K562 (cell line): Measurements from ENCODE around the gene FMC1. TPM values are rescaled to one million over a fixed set of nuclear protein-coding genes. Genes with fewer than 3 reads are reported as not detected.

Experiments
- CREB1 ChIP-seq, 2 experiments: sonication (generic) in 1 of 2; formaldehyde crosslinking in 1 of 2; IDR thresholded peaks; 2 replicates each; pipeline versions ENCODE4 v1.6.1 to v1.8.0; 2012 to 2022; ENCODE audit warnings: inconsistent platforms in 1 of 2, mild to moderate bottlenecking in 1 of 2, missing genetic modification reagents in 1 of 2, moderate library complexity in 1 of 2
- E4F1 ChIP-seq: fragments of 250-450 bp; sonication (Bioruptor Pico); IDR thresholded peaks from 2 replicates; pipeline ENCODE4 v1.5.0; 2021; ENCODE audit warnings: mild to moderate bottlenecking, borderline replicate concordance
- FOXM1 ChIP-seq, 2 experiments: fragments of 450-650 bp in 1 of 2; sonication (generic) in 1 of 2; formaldehyde crosslinking in 1 of 2; IDR thresholded peaks; 2 replicates each; pipeline versions ENCODE4 v1.6.1 to v1.9.0; 2017 to 2022; ENCODE audit warnings: low read depth in 2 of 2, mild to moderate bottlenecking in 2 of 2, missing genetic modification reagents in 1 of 2, moderate library complexity in 1 of 2
- NCOR1 ChIP-seq: fragments of 450-650 bp; IDR thresholded peaks from 2 replicates; pipeline ENCODE4 v1.6.1; 2016; ENCODE audit warnings: mild to moderate bottlenecking, moderate library complexity
- RBM25 ChIP-seq: fragments of 200-400 bp; formaldehyde crosslinking; IDR thresholded peaks from 2 replicates; pipeline ENCODE4 v1.6.1; 2018; ENCODE audit warnings: low read length, low read depth, moderate library complexity; ENCODE audit not compliant: severe bottlenecking
- ZBTB1 ChIP-seq: sonication (generic); formaldehyde crosslinking; IDR thresholded peaks from 2 replicates; pipeline ENCODE4 v1.8.1; 2023; ENCODE audit warnings: missing genetic modification reagents, low read depth, mild to moderate bottlenecking, borderline replicate concordance
- ZNF75A ChIP-seq: fragments of 450-650 bp; formaldehyde crosslinking; IDR thresholded peaks from 2 replicates; pipeline ENCODE4 v1.4.0; 2020; ENCODE audit warnings: mild to moderate bottlenecking
- polyA plus RNA-seq, 8 experiments: library from polyadenylated mRNA; depleted of rRNA in 4 of 8; stranded (reverse) in 5 of 8; unstranded in 3 of 8; fragments of >200 nt; fragmentation: Nextera tagmentation in 2 of 8; fragmentation: Illumina TruSeq in 1 of 8; extraction: Ambion mirVana in 2 of 8; extraction: Trizol in 1 of 8; gene quantifications; 2 replicates each; pipeline versions ENCODE4 v1.2.1 to v1.2.3, GENCODE V29; 2011 to 2014; ENCODE audit warnings: inconsistent platforms in 1 of 8, missing spikeins in 1 of 8
- total RNA-seq, 7 experiments: library from RNA; depleted of rRNA in 6 of 7; stranded (reverse); fragments of >200 nt in 6 of 7; fragmentation: Illumina TruSeq in 2 of 7; extraction: Trizol in 2 of 7; gene quantifications; 2 replicates each; pipeline versions ENCODE4 v1.2.1 to v1.2.3, GENCODE V29; 2011 to 2021; ENCODE audit warnings: low replicate concordance in 1 of 7
- TF ChIP-seq, protein P1 (sequence below): fragments of 450-650 bp; formaldehyde crosslinking; IDR thresholded peaks from 2 replicates; pipeline ENCODE4 v1.4.0; 2022; ENCODE audit warnings: missing genetic modification characterization
- TF ChIP-seq, protein P2 (sequence below): fragments of 250-450 bp; sonication (Bioruptor Pico); IDR thresholded peaks from 2 replicates; pipeline ENCODE4 v1.8.0; 2021; ENCODE audit warnings: borderline replicate concordance, mild to moderate bottlenecking, moderate library complexity; ENCODE audit not compliant: poor library complexity, severe bottlenecking
- TF ChIP-seq, protein P3 (sequence below): fragments of 450-650 bp; IDR thresholded peaks from 2 replicates; pipeline ENCODE4 v1.6.1; 2016; ENCODE audit warnings: borderline replicate concordance

The FMC1 gene
- total and polyA plus RNA-seq, 9 of the 15 experiments (the other 6 are each of a cell fraction or from before 2014, with no cell fraction given): 14.0 to 116 (median 29.0) TPM

DNA sequence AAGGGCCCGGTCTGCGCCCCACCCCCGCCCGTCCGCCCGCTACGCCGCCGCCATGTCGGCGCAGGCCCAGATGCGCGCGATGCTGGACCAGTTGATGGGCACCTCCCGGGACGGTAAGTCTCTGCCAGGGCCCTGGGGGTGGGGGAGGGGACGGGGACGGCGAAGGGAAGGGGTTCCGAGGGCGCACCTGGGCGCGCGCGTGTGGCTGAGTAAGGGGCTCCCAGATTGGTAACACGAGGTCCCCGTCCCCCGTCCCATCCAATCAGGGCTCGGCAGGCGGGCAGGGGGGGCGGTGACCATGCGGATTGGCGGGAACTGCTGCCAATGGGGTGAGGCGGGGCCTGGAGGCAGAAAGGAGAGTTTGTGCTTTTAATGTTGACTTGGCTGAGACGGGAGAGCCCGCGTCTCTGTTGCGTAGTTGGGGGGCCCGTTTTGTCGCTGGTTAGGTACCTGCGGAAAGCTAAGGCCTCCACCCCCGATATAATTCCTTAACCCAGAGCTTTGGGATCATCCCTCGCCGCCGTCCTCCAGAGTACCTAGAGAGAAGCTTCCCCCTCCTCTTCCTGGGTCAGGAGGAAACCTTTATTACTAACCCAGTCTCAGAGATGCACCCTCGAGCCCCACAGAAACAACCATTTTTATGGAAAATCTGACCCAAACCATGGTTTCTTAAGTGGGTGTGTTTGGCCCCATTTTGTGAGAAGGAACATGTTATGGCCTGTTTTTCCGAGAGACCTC lies 19.2 kb downstream of the FMC1 start (continued):
- TF ChIP-seq FOXM1 (IDR thresholded peaks at IDR 0.05; ENCODE audit: low read depth): 0 out of 2 replicates have a peak, but pooled peaks have one; percentile 17
- TF ChIP-seq FOXM1 (CRISPR knock-in tag; IDR thresholded peaks at IDR 0.05; ENCODE audit: low read depth): no peak; the same call in 1 of the 2 replicates
- no peak for TF ChIP-seq ZNF75A
- peak; percentile 23; the same call in 1 of the 2 replicates for TF ChIP-seq ZBTB1 (CRISPR knock-in tag)
- TF ChIP-seq, protein P1, sequence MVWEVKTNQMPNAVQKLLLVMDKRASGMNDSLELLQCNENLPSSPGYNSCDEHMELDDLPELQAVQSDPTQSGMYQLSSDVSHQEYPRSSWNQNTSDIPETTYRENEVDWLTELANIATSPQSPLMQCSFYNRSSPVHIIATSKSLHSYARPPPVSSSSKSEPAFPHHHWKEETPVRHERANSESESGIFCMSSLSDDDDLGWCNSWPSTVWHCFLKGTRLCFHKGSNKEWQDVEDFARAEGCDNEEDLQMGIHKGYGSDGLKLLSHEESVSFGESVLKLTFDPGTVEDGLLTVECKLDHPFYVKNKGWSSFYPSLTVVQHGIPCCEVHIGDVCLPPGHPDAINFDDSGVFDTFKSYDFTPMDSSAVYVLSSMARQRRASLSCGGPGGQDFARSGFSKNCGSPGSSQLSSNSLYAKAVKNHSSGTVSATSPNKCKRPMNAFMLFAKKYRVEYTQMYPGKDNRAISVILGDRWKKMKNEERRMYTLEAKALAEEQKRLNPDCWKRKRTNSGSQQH (CRISPR knock-in tag): no peak; the same call in 1 of the 2 replicates
- peak; percentile 64; the same call in 1 of the 2 replicates for TF ChIP-seq CREB1 (IDR thresholded peaks at IDR 0.05)
- no peak; the same call in 1 of the 2 replicates for TF ChIP-seq CREB1 (CRISPR knock-in tag; IDR thresholded peaks at IDR 0.05)
- no peak; the same call in 1 of the 2 replicates for TF ChIP-seq E4F1 (CRISPR knock-in tag)
- TF ChIP-seq NCOR1: peak; percentile 38; the same call in 1 of the 2 replicates
- TF ChIP-seq, protein P2, sequence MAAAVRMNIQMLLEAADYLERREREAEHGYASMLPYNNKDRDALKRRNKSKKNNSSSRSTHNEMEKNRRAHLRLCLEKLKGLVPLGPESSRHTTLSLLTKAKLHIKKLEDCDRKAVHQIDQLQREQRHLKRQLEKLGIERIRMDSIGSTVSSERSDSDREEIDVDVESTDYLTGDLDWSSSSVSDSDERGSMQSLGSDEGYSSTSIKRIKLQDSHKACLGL (CRISPR knock-in tag): no peak
- peak; percentile 94 for TF ChIP-seq RBM25
- TF ChIP-seq, protein P3, sequence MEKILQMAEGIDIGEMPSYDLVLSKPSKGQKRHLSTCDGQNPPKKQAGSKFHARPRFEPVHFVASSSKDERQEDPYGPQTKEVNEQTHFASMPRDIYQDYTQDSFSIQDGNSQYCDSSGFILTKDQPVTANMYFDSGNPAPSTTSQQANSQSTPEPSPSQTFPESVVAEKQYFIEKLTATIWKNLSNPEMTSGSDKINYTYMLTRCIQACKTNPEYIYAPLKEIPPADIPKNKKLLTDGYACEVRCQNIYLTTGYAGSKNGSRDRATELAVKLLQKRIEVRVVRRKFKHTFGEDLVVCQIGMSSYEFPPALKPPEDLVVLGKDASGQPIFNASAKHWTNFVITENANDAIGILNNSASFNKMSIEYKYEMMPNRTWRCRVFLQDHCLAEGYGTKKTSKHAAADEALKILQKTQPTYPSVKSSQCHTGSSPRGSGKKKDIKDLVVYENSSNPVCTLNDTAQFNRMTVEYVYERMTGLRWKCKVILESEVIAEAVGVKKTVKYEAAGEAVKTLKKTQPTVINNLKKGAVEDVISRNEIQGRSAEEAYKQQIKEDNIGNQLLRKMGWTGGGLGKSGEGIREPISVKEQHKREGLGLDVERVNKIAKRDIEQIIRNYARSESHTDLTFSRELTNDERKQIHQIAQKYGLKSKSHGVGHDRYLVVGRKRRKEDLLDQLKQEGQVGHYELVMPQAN: peak; percentile 43; the same call in 1 of the 2 replicates
